Measurements from ENCODE around the gene C14orf119. TPM values are rescaled to one million over a fixed set of nuclear protein-coding genes. Genes with fewer than 3 reads are reported as not detected.

C14orf119 gene
- total RNA-seq, 1 experiment from 2014 or later: 81.3 TPM

- no peak for TF ChIP-seq USF2 (CRISPR knock-in tag; IDR thresholded peaks at IDR 0.05)
Observed at GRCh38 chr14:23090254-23090636, 5.1 kb upstream of the C14orf119 start (continued).

- ATAC-seq: no peak
- no peaks in the 10 kb centered on the region for H3K9me3 Mint-ChIP-seq
- no peak for TF ChIP-seq CTCF (IDR thresholded peaks at IDR 0.05)
- TF ChIP-seq ESRRA (CRISPR knock-in tag; IDR thresholded peaks at IDR 0.05; ENCODE audit: borderline replicate concordance): no peak
- no peak for TF ChIP-seq NR2C2 (CRISPR knock-in tag; IDR thresholded peaks at IDR 0.05)
- TF ChIP-seq NFYB (CRISPR knock-in tag; conservative IDR thresholded peaks at IDR 0.05; ENCODE audit: low read depth): no peak
- TF ChIP-seq ZNF219 (CRISPR knock-in tag; IDR thresholded peaks at IDR 0.05; ENCODE audit: borderline replicate concordance): no peak
- no peak for TF ChIP-seq RELA (CRISPR knock-in tag; IDR thresholded peaks at IDR 0.05; ENCODE audit: borderline replicate concordance)
- no peak for TF ChIP-seq CREM (CRISPR knock-in tag; IDR thresholded peaks at IDR 0.05)
- TF ChIP-seq JUN (CRISPR knock-in tag; IDR thresholded peaks at IDR 0.05): no peak
- TF ChIP-seq NR1H2 (CRISPR knock-in tag; IDR thresholded peaks at IDR 0.05): no peak
- ChIA-PET POLR2A (interaction anchor here (0.7 kb wide), 1 partner anchor 961 kb away, joined by 5 read pairs; no protein-coding TSS in a partner anchor), CTCF (interaction anchor here (1.1 to 1.7 kb wide), 5 partner anchors 15 to 105 kb away, joined by 3 to 8 read pairs (median 5); no protein-coding TSS in a partner anchor)
- no peaks in the 10 kb centered on the region; the same call in 1 of the 2 replicates for H3K27me3 Mint-ChIP-seq (ENCODE audit: low read depth)
- peaks cover 57% of the 10 kb centered on the region for H3K36me3 Mint-ChIP-seq
- DNase-seq (ENCODE audit: low spot score): no peak
- peaks cover 13% of the 10 kb centered on the region for H3K4me1 Mint-ChIP-seq
- no peak overlapping the region for H3K27ac Mint-ChIP-seq
- H3K4me3 Mint-ChIP-seq: no peak overlapping the region
Observed at GRCh38 chr14:23091294-23092225, 3.7 kb upstream of the C14orf119 start.

- H3K4me3 Mint-ChIP-seq: no peak overlapping the region
- ATAC-seq: no peak
- H3K4me1 Mint-ChIP-seq: peaks cover 24% of the 10 kb centered on the region
- H3K27me3 Mint-ChIP-seq (ENCODE audit: low read depth): no peaks in the 10 kb centered on the region; the same call in 1 of the 2 replicates
- H3K9me3 Mint-ChIP-seq: no peaks in the 10 kb centered on the region
- peaks cover 55% of the 10 kb centered on the region for H3K36me3 Mint-ChIP-seq
- TF ChIP-seq ZNF138 (CRISPR knock-in tag; conservative IDR thresholded peaks at IDR 0.05): no peak
- TF ChIP-seq ZNF671 (CRISPR knock-in tag; IDR thresholded peaks at IDR 0.05): no peak
- no peak for TF ChIP-seq CDX4 (CRISPR knock-in tag; IDR thresholded peaks at IDR 0.05; ENCODE audit: borderline replicate concordance)
- no peak for TF ChIP-seq FOXP4 (CRISPR knock-in tag; IDR thresholded peaks at IDR 0.05)
- TF ChIP-seq PREB (CRISPR knock-in tag; IDR thresholded peaks at IDR 0.05; ENCODE audit: borderline replicate concordance): no peak
- no peak for TF ChIP-seq ZBTB43 (CRISPR knock-in tag; IDR thresholded peaks at IDR 0.05)
- no peak for TF ChIP-seq E2F4 (CRISPR knock-in tag; IDR thresholded peaks at IDR 0.05; ENCODE audit: borderline replicate concordance, low read depth)
- no peak for TF ChIP-seq ATF1 (CRISPR knock-in tag; IDR thresholded peaks at IDR 0.05)
- no peak for TF ChIP-seq GABPB1 (CRISPR knock-in tag; IDR thresholded peaks at IDR 0.05)
- TF ChIP-seq SMAD3 (CRISPR knock-in tag; IDR thresholded peaks at IDR 0.05; ENCODE audit: borderline replicate concordance): no peak
- TF ChIP-seq ZMAT4 (CRISPR knock-in tag; IDR thresholded peaks at IDR 0.05): no peak
- no peak for TF ChIP-seq ATF3 (CRISPR knock-in tag; conservative IDR thresholded peaks at IDR 0.05)
- no peak overlapping the region; the same call in 1 of the 2 replicates for H3K27ac Mint-ChIP-seq
- ChIA-PET CTCF (interaction anchor here (0.5 to 1.7 kb wide), 3 partner anchors 9 to 107 kb away, joined by 3 to 8 read pairs (median 5); no protein-coding TSS in a partner anchor), POLR2A (no interaction called here)
- no peak for DNase-seq (ENCODE audit: low spot score)
Observed at GRCh38 chr14:23093104-23093503, 2.2 kb upstream of the C14orf119 start.

Data from WTC11 (cell line).